ENCODE measurements around the gene TSPAN5. TPM values are rescaled to one million over a fixed set of nuclear protein-coding genes. Genes with fewer than 3 reads are reported as not detected.

The TSPAN5 gene
- total RNA-seq, 1 donor from 2014 or later: 21.8 TPM

DNA sequence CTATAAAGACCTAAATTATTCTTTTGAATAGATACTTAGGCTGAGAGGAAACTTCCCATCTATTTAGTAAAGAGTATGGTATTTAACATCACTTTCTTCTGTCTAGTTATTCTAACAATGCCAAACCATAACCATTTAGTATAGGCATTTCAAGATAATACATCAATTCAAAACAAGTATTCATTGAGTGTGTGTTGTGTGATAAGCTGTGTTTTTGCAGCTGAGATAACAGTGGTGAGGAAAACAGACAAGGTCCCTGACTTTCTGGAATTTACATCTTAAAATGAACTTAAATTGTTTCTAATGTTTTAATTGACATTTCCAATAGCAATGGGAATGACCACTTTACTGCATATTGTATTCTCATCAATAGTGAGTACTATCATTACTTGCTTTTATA lies 22.4 kb upstream of the TSPAN5 start:
- Mint-ChIP-seq H3K4me3 (ENCODE audit: unreplicated experiment) (no peak overlapping the region), H3K9me3 (ENCODE audit: unreplicated experiment) (no peaks in the 10 kb centered on the region), H3K27ac (ENCODE audit: unreplicated experiment) (no peak overlapping the region), H3K4me1 (ENCODE audit: unreplicated experiment) (peaks cover 15% of the 10 kb centered on the region), H3K36me3 (ENCODE audit: low read depth, unreplicated experiment) (no peaks in the 10 kb centered on the region), H3K27me3 (ENCODE audit: unreplicated experiment) (peaks cover 4% of the 10 kb centered on the region)
- DNase-seq (ENCODE audit: low spot score): no peak
- TF ChIP-seq CTCF (IDR thresholded peaks at IDR 0.05; ENCODE audit: unreplicated experiment): no peak

GRCh38 chr4:98679738-98680137 lies 21.3 kb upstream of the TSPAN5 start:
- no peak for TF ChIP-seq CTCF (IDR thresholded peaks at IDR 0.05; ENCODE audit: unreplicated experiment)
- no peak for DNase-seq (ENCODE audit: low spot score)
- H3K4me1 Mint-ChIP-seq (ENCODE audit: unreplicated experiment): peaks cover 12% of the 10 kb centered on the region
- no peaks in the 10 kb centered on the region for H3K36me3 Mint-ChIP-seq (ENCODE audit: low read depth, unreplicated experiment)
- H3K9me3 Mint-ChIP-seq (ENCODE audit: unreplicated experiment): no peaks in the 10 kb centered on the region
- no peak overlapping the region for H3K27ac Mint-ChIP-seq (ENCODE audit: unreplicated experiment)
- H3K4me3 Mint-ChIP-seq (ENCODE audit: unreplicated experiment): no peak overlapping the region
- peaks cover 4% of the 10 kb centered on the region for H3K27me3 Mint-ChIP-seq (ENCODE audit: unreplicated experiment)

DNA sequence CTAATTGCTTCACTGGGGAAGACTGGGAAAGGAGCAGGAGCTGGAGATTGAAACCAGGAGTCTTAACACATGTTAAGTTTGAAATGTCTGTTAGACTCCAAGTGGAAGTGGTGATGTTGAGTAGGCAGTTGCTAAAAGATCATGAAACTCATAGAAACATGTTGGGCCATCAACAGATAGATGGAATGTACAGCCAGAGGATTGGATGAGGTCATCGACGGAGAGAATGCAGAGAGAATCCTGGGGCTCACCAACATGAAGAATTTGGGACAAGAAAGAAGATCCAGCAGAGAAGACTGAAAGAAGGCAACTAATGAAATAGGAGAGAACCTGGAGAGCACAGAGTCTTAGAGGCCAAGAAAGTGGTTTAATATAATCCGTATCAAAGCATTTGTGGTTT lies 19.4 kb upstream of the TSPAN5 start:
- Mint-ChIP-seq H3K27ac (ENCODE audit: unreplicated experiment) (no peak overlapping the region), H3K9me3 (ENCODE audit: unreplicated experiment) (no peaks in the 10 kb centered on the region), H3K4me1 (ENCODE audit: unreplicated experiment) (peaks cover 24% of the 10 kb centered on the region), H3K36me3 (ENCODE audit: low read depth, unreplicated experiment) (no peaks in the 10 kb centered on the region), H3K27me3 (ENCODE audit: unreplicated experiment) (peaks cover 5% of the 10 kb centered on the region), H3K4me3 (ENCODE audit: unreplicated experiment) (no peak overlapping the region)
- no peak for TF ChIP-seq CTCF (IDR thresholded peaks at IDR 0.05; ENCODE audit: unreplicated experiment)
- DNase-seq (ENCODE audit: low spot score): no peak

GRCh38 chr4:98674404-98675173 lies 16.2 kb upstream of the TSPAN5 start:
- peaks cover 5% of the 10 kb centered on the region for H3K27me3 Mint-ChIP-seq (ENCODE audit: unreplicated experiment)
- no peak for DNase-seq (ENCODE audit: low spot score)
- H3K36me3 Mint-ChIP-seq (ENCODE audit: low read depth, unreplicated experiment): no peaks in the 10 kb centered on the region
- no peak overlapping the region for H3K4me3 Mint-ChIP-seq (ENCODE audit: unreplicated experiment)
- no peaks in the 10 kb centered on the region for H3K9me3 Mint-ChIP-seq (ENCODE audit: unreplicated experiment)
- no peak overlapping the region for H3K27ac Mint-ChIP-seq (ENCODE audit: unreplicated experiment)
- peaks cover 19% of the 10 kb centered on the region for H3K4me1 Mint-ChIP-seq (ENCODE audit: unreplicated experiment)
- no peak for TF ChIP-seq CTCF (IDR thresholded peaks at IDR 0.05; ENCODE audit: unreplicated experiment)

DNA sequence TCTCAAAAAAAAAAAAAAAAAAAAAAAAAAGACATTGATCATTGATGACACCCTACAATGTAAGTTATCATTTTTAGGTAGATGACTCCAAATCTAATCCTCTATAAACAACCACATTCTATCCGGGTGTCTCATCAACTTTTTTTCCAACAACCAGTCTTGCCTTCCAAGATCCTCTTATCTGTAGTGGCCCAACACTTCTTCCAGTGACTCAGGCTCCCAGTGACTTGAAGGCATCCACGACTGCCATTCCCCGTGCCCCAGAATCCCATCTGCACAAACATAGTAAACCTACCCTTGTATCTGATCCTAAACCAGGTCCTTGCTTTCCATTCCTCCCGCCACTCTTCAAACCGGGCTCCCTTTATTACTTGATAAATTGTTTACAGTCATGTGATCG lies 15.6 kb upstream of the TSPAN5 start:
- Mint-ChIP-seq H3K4me1 (ENCODE audit: unreplicated experiment) (peaks cover 19% of the 10 kb centered on the region), H3K4me3 (ENCODE audit: unreplicated experiment) (no peak overlapping the region), H3K27me3 (ENCODE audit: unreplicated experiment) (peaks cover 5% of the 10 kb centered on the region), H3K27ac (ENCODE audit: unreplicated experiment) (no peak overlapping the region), H3K9me3 (ENCODE audit: unreplicated experiment) (no peaks in the 10 kb centered on the region), H3K36me3 (ENCODE audit: low read depth, unreplicated experiment) (no peaks in the 10 kb centered on the region)
- no peak for TF ChIP-seq CTCF (IDR thresholded peaks at IDR 0.05; ENCODE audit: unreplicated experiment)
- DNase-seq (ENCODE audit: low spot score): no peak

Data from endothelial cell (in vitro differentiated cells).